GM06990 (cell line): Measurements from ENCODE around the gene EHD4.

Source experiments
- DNase-seq: peaks from one replicate; pipeline ENCODE4 v3.0.0-alpha.2; 2011; ENCODE audit not compliant: insufficient read length; ENCODE audit errors: extremely low read depth
- H3K27me3 ChIP-seq: replicated peaks from 2 replicates; pipeline ENCODE4 v1.6.0; 2011; ENCODE audit warnings: low read length; ENCODE audit not compliant: control insufficient read depth, insufficient read depth
- H3K36me3 ChIP-seq: 2 replicates; pipeline ENCODE4 v1.5.1; 2011; ENCODE audit warnings: low read length; ENCODE audit not compliant: control insufficient read depth, insufficient read depth
- H3K4me3 ChIP-seq: replicated peaks from 2 replicates; pipeline ENCODE4 v1.5.1; 2011; ENCODE audit warnings: low read depth, mild to moderate bottlenecking, control low read depth, low read length
- TF ChIP-seq, protein P1 (sequence below): IDR thresholded peaks from 2 replicates; pipeline ENCODE4 v1.5.1; 2011; ENCODE audit warnings: low read length, control low read depth, mild to moderate bottlenecking, inconsistent platforms; ENCODE audit not compliant: insufficient read depth, poor library complexity, severe bottlenecking

EHD4 gene

DNA sequence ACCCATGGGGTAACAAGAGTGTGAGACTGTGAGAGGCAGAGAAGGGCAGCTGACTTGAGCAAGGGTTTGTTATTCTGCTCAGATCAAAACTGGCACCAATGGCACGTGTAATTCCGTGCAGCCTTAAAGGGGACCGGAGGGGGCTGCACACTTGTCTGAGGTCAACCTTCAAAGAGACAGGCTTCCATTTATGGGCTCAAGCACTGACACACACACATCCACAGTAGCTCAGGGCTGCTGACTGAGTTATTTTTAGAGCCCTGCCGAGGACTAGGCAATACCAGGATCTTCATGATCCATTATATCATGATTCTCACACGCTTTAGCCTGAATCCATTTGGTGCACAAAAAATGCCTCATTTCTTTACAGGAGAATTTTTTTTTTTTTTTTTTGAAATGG lies 57.9 kb downstream of the EHD4 start:
- TF ChIP-seq, protein P1, sequence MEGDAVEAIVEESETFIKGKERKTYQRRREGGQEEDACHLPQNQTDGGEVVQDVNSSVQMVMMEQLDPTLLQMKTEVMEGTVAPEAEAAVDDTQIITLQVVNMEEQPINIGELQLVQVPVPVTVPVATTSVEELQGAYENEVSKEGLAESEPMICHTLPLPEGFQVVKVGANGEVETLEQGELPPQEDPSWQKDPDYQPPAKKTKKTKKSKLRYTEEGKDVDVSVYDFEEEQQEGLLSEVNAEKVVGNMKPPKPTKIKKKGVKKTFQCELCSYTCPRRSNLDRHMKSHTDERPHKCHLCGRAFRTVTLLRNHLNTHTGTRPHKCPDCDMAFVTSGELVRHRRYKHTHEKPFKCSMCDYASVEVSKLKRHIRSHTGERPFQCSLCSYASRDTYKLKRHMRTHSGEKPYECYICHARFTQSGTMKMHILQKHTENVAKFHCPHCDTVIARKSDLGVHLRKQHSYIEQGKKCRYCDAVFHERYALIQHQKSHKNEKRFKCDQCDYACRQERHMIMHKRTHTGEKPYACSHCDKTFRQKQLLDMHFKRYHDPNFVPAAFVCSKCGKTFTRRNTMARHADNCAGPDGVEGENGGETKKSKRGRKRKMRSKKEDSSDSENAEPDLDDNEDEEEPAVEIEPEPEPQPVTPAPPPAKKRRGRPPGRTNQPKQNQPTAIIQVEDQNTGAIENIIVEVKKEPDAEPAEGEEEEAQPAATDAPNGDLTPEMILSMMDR: no peak
- no peak for DNase-seq
- Histone ChIP-seq H3K4me3 (no peak overlapping the region), H3K36me3 (peaks cover 36% of the 10 kb centered on the region), H3K27me3 (no peaks in the 10 kb centered on the region)

- peaks cover 40% of the 10 kb centered on the region for H3K36me3 ChIP-seq
- no peaks in the 10 kb centered on the region for H3K27me3 ChIP-seq
- TF ChIP-seq, protein P1: no peak
- no peak for DNase-seq
- no peak overlapping the region for H3K4me3 ChIP-seq
These were observed 59.1 kb downstream of the EHD4 start for GRCh38 chr15:41913256-41913655.

DNA sequence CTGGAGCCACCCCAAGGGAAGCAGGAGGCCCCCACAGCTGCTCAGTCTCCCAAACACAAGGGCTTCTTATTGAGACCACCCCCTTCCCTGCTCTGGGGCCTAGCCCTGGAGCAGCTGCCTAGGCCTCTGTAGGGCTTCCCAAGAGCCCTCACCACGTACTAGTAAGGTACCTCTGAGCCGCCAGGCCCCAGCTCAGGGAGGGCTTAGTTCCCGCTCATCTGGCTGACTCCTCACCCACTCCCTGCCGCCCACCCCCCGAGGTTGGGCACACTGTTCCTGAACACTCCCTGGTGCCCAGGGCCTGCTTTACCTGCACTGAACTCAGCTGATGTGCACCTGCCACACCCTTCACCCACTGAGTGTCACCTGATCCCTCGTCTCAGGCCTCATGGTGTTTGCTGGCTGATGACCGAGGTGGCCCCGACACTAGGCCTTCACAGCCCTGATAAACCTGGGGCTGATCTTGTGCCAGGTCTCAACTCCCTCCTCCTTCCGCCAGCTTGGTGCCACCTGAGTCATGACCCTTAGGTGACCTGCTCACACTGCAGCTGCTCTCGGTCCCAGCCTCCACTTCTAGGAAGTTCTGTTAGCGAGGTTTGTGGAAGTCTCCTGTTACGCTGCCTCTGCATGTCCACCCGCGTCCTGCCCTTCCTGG lies 60.5 kb downstream of the EHD4 start:
- Histone ChIP-seq H3K36me3 (peaks cover 42% of the 10 kb centered on the region), H3K27me3 (no peaks in the 10 kb centered on the region), H3K4me3 (no peak overlapping the region)
- TF ChIP-seq, protein P1: no peak
- no peak for DNase-seq

GRCh38 chr15:41908736-41909461 lies 63.5 kb downstream of the EHD4 start:
- H3K4me3 ChIP-seq: no peak overlapping the region
- TF ChIP-seq, protein P1: no peak
- H3K27me3 ChIP-seq: no peaks in the 10 kb centered on the region
- peaks cover 52% of the 10 kb centered on the region for H3K36me3 ChIP-seq
- DNase-seq: no peak

DNA sequence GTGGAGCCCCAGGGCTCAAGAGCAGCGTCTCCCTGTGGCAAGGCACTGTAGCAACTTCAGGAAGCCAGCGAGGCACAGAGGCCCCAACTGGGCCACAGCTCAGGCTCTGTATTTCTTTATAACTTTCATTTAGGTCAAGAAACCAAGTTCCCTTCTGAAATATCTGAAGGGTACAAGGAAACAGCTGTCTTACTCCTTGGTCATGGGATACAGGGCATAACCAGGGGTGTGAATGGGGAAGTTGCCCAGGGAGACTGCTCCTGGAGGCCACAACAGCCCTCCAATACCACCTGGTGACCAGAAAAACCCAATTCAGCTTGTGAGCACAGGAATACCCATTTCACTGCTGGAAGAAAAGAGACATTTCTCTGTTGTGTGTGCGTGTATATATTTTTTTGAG lies 65.2 kb downstream of the EHD4 start:
- TF ChIP-seq, protein P1: no peak
- no peak for DNase-seq
- no peaks in the 10 kb centered on the region for H3K27me3 ChIP-seq
- H3K36me3 ChIP-seq: peaks cover 51% of the 10 kb centered on the region
- no peak overlapping the region for H3K4me3 ChIP-seq
